Neural progenitor cell (in vitro differentiated cells): ENCODE data around the gene EFEMP1. TPM values are rescaled to one million over a fixed set of nuclear protein-coding genes. Genes with fewer than 3 reads are reported as not detected.

ENCODE experiments used
- DNase-seq: peaks from one replicate; pipeline ENCODE4 v3.0.0-alpha.2; 2016; ENCODE audit warnings: low spot score
- H2AFZ ChIP-seq: fragments of 200-600 bp; sonication (generic); replicated peaks from 2 replicates; pipeline ENCODE4 v1.6.1; 2016; ENCODE audit warnings: antibody characterized with exemption
- H3F3A ChIP-seq: fragments of 200-600 bp; sonication (generic); 2 replicates; pipeline ENCODE4 v1.6.1; 2016; ENCODE audit warnings: antibody characterized with exemption, low read depth
- H3K27ac ChIP-seq: fragments of 200-600 bp; sonication (generic); 2 replicates; pipeline ENCODE4 v1.5.1; 2016; ENCODE audit warnings: mild to moderate bottlenecking
- H3K27me3 ChIP-seq: fragments of 200-600 bp; sonication (generic); 2 replicates; pipeline ENCODE4 v1.6.1; 2016; ENCODE audit warnings: mild to moderate bottlenecking, moderate library complexity
- H3K36me3 ChIP-seq: fragments of 200-600 bp; sonication (generic); 2 replicates; pipeline ENCODE4 v1.5.1; 2016
- H3K4me1 ChIP-seq: fragments of 200-600 bp; sonication (generic); 2 replicates; pipeline ENCODE4 v1.6.1; 2016; ENCODE audit warnings: mixed run types
- H3K4me2 ChIP-seq: fragments of 200-600 bp; sonication (generic); 2 replicates; pipeline ENCODE4 v1.6.1; 2016
- H3K4me3 ChIP-seq: fragments of 200-600 bp; sonication (generic); 2 replicates; pipeline ENCODE4 v1.5.1; 2016
- H3K79me2 ChIP-seq: fragments of 200-600 bp; sonication (generic); 2 replicates; pipeline ENCODE4 v1.6.1; 2016; ENCODE audit warnings: low read depth
- H3K9ac ChIP-seq: fragments of 200-600 bp; sonication (generic); 2 replicates; pipeline ENCODE4 v1.6.1; 2016
- H3K9me3 ChIP-seq: fragments of 200-600 bp; sonication (generic); 2 replicates; pipeline ENCODE4 v1.5.1; 2016; ENCODE audit warnings: low read depth
- H4K20me1 ChIP-seq: fragments of 200-600 bp; sonication (generic); 2 replicates; pipeline ENCODE4 v1.6.1; 2016; ENCODE audit warnings: low read depth
- H3K27ac Mint-ChIP-seq: 3 replicates; pipeline ENCODE4 v1.8.0; 2021; ENCODE audit warnings: mixed read lengths
- H3K27me3 Mint-ChIP-seq: 2 replicates; pipeline ENCODE4 v1.8.0; 2022; ENCODE audit warnings: low read depth, mild to moderate bottlenecking, inconsistent platforms, moderate library complexity, mixed read lengths; ENCODE audit not compliant: insufficient read depth
- H3K36me3 Mint-ChIP-seq: 3 replicates; pipeline ENCODE4 v1.8.0; 2021; ENCODE audit warnings: mixed read lengths
- H3K4me1 Mint-ChIP-seq: 3 replicates; pipeline ENCODE4 v1.8.0; 2021; ENCODE audit warnings: mixed read lengths
- H3K4me3 Mint-ChIP-seq: 3 replicates; pipeline ENCODE4 v1.8.0; 2021; ENCODE audit warnings: mild to moderate bottlenecking, moderate library complexity, mixed read lengths
- H3K9me3 Mint-ChIP-seq: 3 replicates; pipeline ENCODE4 v1.8.0; 2020; ENCODE audit warnings: mixed read lengths
- CTCF ChIP-seq: fragments of 200-600 bp; sonication (generic); IDR thresholded peaks from 2 replicates; pipeline ENCODE4 v1.5.1; 2017; ENCODE audit warnings: antibody characterized with exemption, mild to moderate bottlenecking
- EZH2 ChIP-seq: fragments of 200-600 bp; sonication (generic); IDR thresholded peaks from 2 replicates; pipeline ENCODE4 v1.6.1; 2017; ENCODE audit warnings: antibody characterized with exemption, mild to moderate bottlenecking, moderate library complexity
- EZH2phosphoT487 ChIP-seq: fragments of 200-600 bp; sonication (generic); IDR thresholded peaks from 2 replicates; pipeline ENCODE4 v1.6.1; 2017; ENCODE audit warnings: antibody characterized with exemption
- total RNA-seq: library from RNA; depleted of rRNA; stranded (reverse); fragments of >200 nt; gene quantifications from 2 replicates; pipeline ENCODE4 v1.2.3, GENCODE V29; 2015; ENCODE audit warnings: low replicate concordance

Gene EFEMP1
- total RNA-seq, 1 donor from 2014 or later: 25.5 TPM

- H3K4me2 ChIP-seq: no peak overlapping the region
- no peak overlapping the region for H2AFZ ChIP-seq
- H4K20me1 ChIP-seq: no peaks in the 10 kb centered on the region
- no peak overlapping the region for H3K27ac ChIP-seq
- H3K79me2 ChIP-seq: no peaks in the 10 kb centered on the region
- no peak overlapping the region for H3K4me3 Mint-ChIP-seq
- no peaks in the 10 kb centered on the region for H3K36me3 Mint-ChIP-seq
- H3K9me3 Mint-ChIP-seq: no peaks in the 10 kb centered on the region
- H3K27me3 Mint-ChIP-seq: peaks cover 2% of the 10 kb centered on the region
- no peaks in the 10 kb centered on the region for H3K9me3 ChIP-seq
- no peaks in the 10 kb centered on the region for H3K27me3 ChIP-seq
- peaks cover 10% of the 10 kb centered on the region for H3K4me1 ChIP-seq
- no peaks in the 10 kb centered on the region for H3K36me3 ChIP-seq
- DNase-seq: no peak
- peaks cover 6% of the 10 kb centered on the region for H3K4me1 Mint-ChIP-seq
- no peak overlapping the region for H3K9ac ChIP-seq
- TF ChIP-seq CTCF: no peak
- no peak for TF ChIP-seq EZH2phosphoT487
- no peak for TF ChIP-seq EZH2
- no peak overlapping the region for H3K4me3 ChIP-seq
- H3K27ac Mint-ChIP-seq: no peak overlapping the region
- H3F3A ChIP-seq: peaks cover 7% of the 10 kb centered on the region
Measured at GRCh38 chr2:55885944-55886281, 37.7 kb downstream of the EFEMP1 start.

- peaks cover 4% of the 10 kb centered on the region for H3K27me3 Mint-ChIP-seq
- H3K36me3 Mint-ChIP-seq: no peaks in the 10 kb centered on the region
- DNase-seq: no peak
- no peak overlapping the region for H3K4me3 Mint-ChIP-seq
- H3K27ac ChIP-seq: no peak overlapping the region
- no peak overlapping the region for H3K4me3 ChIP-seq
- TF ChIP-seq EZH2phosphoT487 (no peak), EZH2 (no peak), CTCF (no peak)
- H3F3A ChIP-seq: peaks cover 7% of the 10 kb centered on the region
- H3K4me1 ChIP-seq: peaks cover 10% of the 10 kb centered on the region
- no peaks in the 10 kb centered on the region for H3K9me3 Mint-ChIP-seq
- no peak overlapping the region for H3K27ac Mint-ChIP-seq
- peaks cover 6% of the 10 kb centered on the region for H3K4me1 Mint-ChIP-seq
- no peak overlapping the region for H3K4me2 ChIP-seq
- no peaks in the 10 kb centered on the region for H4K20me1 ChIP-seq
- H3K9ac ChIP-seq: no peak overlapping the region
- H3K36me3 ChIP-seq: no peaks in the 10 kb centered on the region
- H3K79me2 ChIP-seq: no peaks in the 10 kb centered on the region
- H3K27me3 ChIP-seq: no peaks in the 10 kb centered on the region
- H3K9me3 ChIP-seq: no peaks in the 10 kb centered on the region
- no peak overlapping the region for H2AFZ ChIP-seq
Measured at GRCh38 chr2:55885127-55885943, 38.2 kb downstream of the EFEMP1 start.

DNA sequence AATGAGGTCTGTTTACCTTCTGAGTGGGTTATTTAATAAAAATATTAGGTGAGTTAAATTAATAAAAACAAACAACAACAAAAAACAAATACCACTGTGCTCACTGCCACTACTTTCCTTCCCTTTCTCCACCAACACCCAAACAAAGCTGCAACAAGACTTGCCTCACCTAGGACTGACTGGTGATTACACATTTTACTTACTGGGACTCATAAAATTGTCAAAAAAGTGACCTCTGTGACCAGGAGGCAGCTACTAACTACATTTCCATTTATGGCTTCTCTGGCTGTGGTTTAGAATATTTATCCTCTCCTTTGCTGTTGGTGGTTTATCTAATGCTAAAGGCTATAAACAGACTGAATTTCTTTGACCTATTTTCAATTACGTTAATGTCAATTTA, 39.8 kb downstream of the EFEMP1 start:
- DNase-seq: no peak
- Histone ChIP-seq H3K79me2 (no peaks in the 10 kb centered on the region), H3K27ac (no peak overlapping the region), H3K4me2 (no peak overlapping the region), H3K4me1 (peaks cover 4% of the 10 kb centered on the region), H3K4me3 (no peak overlapping the region), H3F3A (peaks cover 3% of the 10 kb centered on the region), H2AFZ (no peak overlapping the region), H4K20me1 (no peaks in the 10 kb centered on the region), H3K36me3 (no peaks in the 10 kb centered on the region), H3K9me3 (no peaks in the 10 kb centered on the region), H3K9ac (no peak overlapping the region), H3K27me3 (no peaks in the 10 kb centered on the region)
- Mint-ChIP-seq H3K27ac (no peak overlapping the region), H3K4me3 (no peak overlapping the region), H3K4me1 (peaks cover 4% of the 10 kb centered on the region), H3K9me3 (no peaks in the 10 kb centered on the region), H3K36me3 (no peaks in the 10 kb centered on the region), H3K27me3 (peaks cover 5% of the 10 kb centered on the region)
- TF ChIP-seq EZH2 (no peak), EZH2phosphoT487 (no peak), CTCF (no peak)
